Fibroblast of skin of right quadriceps (primary cell): ENCODE results near the gene SUSD3.

Source experiments
- DNase-seq: peaks from one replicate; pipeline ENCODE4 v3.0.0-alpha.2; 2013

Gene SUSD3

DNA sequence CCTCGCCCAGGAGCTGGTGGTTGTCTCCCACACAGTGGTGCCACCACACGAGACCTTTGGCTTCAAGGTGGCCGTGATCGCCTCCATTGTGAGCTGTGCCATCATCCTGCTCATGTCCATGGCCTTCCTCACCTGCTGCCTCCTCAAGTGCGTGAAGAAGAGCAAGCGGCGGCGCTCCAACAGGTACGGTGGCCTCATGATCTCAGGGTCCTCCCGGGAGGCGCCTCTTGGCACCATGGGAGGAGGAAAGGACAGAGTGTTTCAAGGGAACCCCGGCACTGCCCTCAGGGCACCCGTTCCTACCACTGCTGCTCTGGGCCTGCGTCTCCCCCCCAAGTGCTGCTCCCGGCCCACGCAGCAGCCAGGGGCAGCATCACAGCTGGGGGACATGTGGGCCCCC lies 19.3 kb downstream of the SUSD3 start:
- no peak for DNase-seq

- no peak for DNase-seq
These were observed 20.9 kb downstream of the SUSD3 start for GRCh38 chr9:93079371-93079770.

- no peak for DNase-seq
These were observed 21.9 kb downstream of the SUSD3 start for GRCh38 chr9:93080406-93080805.

- DNase-seq, result no peak
These were observed 22.6 kb downstream of the SUSD3 start for GRCh38 chr9:93081081-93081529.

DNA sequence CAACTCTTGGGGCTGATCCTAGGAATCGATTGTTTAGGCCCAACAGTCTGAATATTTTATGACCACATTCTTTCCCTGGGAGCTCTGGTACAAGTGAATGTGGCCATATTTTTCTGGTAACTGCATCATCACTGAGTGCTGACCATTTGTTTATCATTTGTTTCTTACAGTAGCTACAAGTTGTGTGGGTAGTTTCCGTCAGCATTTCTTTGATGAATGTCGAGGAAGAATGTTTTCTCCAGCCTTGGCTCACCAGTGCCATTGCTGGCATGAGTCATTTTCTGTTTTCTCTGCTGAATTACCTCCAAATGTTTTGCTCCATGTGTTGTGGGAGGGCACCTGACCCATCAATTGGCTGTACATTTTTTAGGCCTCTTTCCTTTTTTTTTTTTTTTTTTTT lies 23.4 kb downstream of the SUSD3 start:
- peak; percentile 48 for DNase-seq

DNA sequence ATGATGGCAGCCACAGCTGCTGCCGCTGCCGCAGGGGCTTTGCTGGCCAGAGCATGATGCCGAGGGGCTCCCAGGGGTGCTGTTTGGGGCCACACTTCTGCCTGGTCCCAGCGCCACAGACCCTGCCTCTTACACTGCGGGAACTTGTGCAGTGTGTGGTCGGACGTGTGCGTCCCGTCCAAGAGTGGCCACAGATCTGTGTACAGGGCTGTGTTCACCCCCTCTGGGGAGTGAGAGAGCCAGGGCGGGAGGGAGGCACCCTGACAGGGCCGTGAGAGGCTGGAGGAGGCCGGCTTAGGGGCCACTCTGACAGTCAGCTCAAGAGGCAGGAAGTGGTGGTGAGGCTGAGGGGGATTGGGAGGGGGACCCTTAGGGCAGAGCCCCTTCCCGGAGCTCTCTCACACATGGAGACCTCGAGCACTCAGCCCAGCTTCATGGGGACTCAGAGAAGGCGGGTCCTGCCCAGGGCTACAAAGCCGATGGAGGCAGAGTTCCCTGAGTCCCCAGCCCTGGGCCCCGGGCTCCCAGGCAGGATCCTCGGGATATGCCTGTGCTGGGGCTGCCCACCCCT lies 24.4 kb downstream of the SUSD3 start:
- no peak for DNase-seq

- no peak for DNase-seq
These were observed 25.3 kb downstream of the SUSD3 start for GRCh38 chr9:93083592-93084470.

DNA sequence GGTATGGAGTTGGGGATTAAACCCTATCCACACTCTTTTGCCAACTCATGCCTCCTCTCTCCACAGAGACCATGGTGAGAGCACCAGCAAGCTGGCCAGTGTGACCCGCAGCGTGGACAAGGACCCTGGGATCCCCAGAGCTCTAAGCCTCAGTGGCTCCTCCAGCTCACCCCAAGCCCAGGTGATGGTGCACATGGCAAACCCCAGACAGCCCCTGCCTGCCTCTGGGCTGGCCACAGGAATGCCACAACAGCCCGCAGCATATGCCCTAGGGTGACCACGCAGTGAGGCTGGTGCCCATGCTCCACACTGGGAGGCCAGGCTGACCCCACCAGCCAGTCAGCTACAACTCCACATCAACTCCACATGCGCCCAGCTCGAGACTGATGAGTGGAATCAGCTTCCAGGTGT lies 26.0 kb downstream of the SUSD3 start:
- no peak for DNase-seq

DNA sequence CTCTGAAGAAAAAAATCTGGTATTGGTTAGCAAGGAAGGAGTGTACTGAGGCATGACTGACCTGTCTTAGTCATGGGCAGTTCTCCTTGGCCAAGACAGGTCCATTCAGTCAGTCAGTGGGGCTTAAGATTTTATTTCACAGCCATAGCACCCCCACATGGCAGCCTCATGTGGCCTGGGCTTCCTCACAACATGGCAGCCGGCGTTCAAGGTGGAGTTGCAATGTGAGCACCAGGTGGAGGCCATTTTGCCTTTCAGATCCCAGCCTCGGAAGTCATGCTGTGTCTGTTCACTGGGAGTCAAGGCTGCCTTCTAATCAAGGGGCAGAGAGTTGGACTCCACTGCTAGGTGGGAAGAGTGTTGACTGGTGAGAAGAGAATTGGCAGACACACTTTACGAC lies 27.2 kb downstream of the SUSD3 start:
- DNase-seq, result no peak

DNA sequence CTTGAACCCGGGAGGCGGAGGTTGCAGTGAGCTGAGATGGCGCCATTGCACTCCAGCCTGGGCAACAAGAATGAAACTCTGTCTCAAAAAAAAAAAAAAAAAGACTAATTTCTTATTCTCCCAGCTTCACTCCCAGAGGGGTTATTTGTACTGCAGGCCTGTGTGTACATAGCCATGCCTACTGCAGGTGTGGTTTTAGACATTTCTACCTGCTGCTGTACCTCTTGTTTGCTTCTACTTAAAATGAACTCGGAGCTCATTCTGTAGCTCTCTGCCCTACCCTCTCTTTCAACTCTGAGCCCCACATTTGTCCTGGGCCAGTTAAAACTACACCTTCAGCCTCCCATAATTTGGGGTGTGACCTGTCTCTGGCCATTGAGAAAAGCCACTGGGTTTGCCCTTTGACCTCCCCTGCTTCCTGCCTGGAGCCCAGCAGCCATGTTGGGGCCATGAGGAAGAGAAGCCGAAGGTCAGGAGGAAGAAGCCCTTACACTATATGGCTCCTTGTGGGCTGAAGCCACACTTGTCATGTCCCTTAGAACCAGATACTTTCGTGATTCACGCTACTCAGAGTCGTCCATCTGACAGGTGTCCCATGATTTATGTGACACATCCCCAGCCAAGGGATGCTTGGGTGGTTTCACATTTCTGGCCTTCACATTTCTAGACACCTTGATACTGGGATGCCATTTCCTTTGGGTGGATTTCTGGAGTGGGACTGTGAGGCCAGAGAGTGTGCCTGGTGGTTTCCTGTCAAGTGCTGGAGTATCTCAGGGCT lies 28.1 kb downstream of the SUSD3 start:
- no peak for DNase-seq

DNA sequence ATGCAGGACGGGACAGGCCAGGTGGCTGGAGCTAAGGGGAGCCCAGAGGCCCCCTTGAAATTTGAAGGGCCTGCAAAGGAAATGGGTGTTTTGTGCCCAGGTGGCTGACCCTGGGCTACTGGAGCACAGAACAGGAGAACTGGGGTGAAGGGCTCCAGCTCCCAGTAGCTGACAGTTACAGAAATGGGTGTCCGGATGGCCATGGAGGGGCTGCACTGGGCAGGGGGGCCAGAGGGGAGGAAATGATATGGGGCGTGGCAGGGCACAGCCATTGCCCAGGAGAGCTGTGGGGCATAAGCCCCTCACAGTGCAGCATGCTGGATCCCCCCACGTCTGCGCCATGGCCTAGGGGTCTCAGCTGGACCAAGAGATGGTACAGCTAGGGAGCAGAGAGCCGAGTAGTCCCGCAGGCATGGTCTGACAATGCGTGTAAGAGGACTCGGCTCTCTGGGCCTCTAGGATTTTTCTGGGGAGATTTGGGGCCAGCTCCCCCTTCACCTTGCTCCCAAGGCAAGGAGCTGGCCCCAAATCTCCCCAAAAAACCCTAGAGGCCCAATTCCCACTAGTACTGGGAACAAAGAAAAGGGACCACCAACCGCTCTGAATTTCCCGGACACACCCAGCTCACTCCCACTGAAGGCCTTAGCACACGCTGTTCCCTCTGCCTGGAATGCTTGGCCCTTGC lies 29.6 kb downstream of the SUSD3 start:
- DNase-seq, result no peak

DNA sequence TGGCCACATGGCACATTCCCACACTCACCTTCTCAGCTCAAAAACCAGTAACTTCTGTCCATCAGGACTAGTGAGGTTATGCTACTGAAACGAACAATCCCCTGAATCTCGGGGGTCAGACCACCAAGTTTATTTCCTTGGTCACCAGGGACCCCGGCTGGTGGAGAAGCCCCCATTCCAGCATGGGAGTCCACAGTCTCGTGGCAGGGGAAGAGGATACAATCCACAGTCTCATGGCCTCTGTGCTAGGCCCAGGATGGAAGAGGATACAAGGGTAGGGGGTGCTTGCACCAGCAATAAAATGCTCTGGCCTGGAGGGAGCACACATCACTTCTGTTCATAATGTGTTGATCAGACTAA lies 30.1 kb downstream of the SUSD3 start:
- DNase-seq, result no peak

DNA sequence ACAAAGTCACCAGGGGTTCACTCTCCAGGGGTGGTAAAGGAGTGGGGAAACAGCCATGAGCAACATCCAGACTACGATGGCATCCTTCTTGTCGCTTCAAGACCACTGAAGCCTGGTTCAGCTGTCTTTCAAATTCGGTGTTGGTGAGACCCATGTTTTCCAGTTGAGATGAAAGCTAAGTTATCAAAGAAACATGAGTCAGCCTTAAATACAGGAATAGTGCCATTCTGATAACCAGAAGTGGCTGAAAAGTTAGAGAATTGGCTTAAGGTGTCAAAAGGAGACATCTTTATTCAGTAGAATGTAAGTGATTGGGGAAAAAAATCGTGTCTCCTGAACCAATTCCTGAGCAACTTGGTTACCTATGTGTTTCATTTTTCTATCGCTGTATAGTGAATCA lies 30.5 kb downstream of the SUSD3 start:
- no peak for DNase-seq

GRCh38 chr9:93089481-93089991 lies 31.0 kb downstream of the SUSD3 start:
- no peak for DNase-seq

DNA sequence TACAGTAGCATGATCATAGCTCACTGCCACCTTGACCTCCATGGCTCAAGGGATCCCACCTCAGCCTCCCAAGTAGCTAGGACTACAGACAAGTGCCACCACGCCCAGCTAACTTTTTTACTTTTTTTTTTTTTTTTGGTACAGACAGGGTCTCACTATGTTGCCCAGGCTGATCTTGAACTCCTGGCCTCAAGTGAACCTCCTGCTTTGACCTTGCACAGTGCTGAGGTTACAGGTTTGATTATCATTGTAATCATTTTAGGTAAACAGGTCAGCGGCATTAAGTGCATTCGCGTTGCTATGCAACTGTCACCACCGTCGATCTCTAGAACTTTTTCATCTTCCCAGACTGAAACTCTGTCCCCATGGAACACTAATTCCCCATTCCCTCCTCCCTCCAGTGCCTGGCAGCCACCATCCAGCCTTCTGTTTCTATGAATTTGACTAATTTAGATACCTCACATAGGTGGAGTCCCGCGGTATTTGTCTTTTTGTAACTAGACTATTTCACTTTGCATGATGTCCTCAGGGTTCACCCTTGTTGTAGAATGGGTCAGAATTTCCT lies 31.7 kb downstream of the SUSD3 start:
- no peak for DNase-seq

GRCh38 chr9:93091056-93091452 lies 32.6 kb downstream of the SUSD3 start:
- no peak for DNase-seq

- DNase-seq, result peak; percentile 80
These were observed 33.1 kb downstream of the SUSD3 start for GRCh38 chr9:93091453-93092081.

DNA sequence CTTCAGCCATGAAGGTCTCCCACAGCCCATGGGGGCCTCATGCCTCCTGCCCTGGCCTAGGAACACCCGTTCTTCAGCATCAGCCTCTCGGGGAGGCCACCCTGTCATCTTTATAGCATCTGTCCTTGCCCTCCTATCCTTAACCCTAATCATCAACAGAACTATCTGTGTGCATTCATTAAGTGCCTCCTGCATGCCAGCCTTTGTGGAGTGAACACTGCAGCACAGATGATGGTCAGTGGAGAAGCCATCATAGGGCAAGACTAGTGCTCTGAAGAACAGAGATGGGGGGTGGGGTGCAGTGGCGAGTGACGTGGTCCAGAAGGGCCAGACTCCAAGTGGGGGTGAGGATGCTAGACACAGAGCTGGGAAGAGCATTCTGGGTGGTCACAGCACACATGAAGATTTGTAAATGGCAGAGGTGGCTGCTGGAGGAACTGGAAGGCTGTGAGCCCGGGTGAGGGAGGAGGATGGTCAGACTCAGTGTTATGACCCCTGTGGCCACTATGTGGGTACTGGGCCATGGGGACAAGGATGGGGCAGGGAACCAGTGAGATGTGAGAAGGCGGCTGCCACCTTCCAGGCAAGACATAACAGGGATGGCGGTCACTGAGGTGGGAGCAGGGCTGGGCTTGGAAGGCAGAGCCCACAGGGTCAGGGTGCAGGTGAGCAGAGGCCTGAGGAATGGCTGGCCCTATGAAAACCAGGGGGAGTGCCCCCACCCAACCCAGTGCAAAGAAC lies 33.9 kb downstream of the SUSD3 start:
- DNase-seq, result no peak

GRCh38 chr9:93093127-93093876 lies 34.8 kb downstream of the SUSD3 start:
- no peak for DNase-seq

DNA sequence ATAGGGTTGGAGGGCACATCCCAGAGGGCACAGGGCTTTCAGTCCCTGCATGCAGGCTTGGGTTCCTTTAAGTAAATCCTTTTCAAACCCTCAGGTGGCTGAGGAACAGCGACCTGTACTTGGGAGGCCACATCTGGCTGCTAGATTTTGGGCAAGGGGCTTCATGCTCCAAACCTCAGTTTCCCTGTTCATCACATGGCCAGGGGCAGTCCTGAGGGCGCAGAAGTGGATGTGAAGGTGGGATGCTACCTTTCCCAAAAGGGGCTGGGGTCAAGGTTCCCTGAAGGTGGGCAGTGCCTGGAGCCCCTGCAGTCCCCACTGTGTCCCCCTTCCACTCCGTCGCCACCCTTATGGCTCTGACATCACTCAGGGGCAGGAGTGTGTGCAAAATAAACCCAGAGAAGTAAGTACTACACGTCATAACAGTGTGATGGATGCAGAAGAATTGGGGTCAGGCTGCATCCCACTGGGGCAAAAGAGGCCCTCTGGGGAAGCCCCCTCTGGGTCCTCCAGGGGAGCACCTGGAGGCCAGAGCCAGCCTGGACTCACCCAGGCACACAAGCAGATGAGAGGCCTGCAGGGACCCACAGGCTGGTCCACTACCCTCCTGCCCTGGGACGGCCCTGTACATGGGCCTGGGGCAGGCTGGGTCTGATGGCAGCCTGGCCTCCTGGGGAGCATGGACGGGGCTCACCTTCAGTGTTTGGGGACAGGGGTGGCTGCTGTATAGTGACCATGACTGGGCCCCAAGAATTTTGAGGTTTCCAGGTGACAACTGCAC lies 35.6 kb downstream of the SUSD3 start:
- no peak for DNase-seq
